Measurements from ENCODE around the gene ARHGEF1. TPM values are rescaled to one million over a fixed set of nuclear protein-coding genes. Genes with fewer than 3 reads are reported as not detected.

ARHGEF1 gene
- total and polyA plus RNA-seq, 11 donors: 22.8 to 89.2 (median 28.0) TPM

DNA sequence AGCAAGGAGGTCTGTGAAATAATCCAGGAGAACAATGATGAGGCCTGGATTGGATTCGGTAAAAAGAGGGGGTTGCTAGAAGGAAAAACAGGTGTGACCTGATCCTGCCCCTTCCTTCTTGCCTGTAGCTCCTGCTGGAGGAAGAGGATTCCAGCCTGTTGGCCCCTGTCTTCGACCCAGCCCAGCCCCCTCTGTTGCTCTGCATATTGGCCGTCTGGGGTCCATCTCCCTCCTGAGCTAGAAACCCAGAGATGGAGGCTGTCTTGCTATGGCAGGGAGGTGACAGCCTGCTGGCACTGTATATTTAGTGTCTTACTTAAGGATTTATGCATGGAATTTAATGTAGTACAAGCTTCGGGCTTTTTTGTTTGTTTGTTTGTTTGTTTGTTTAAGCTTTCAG, 31.5 kb upstream of the ARHGEF1 start:
- H3K36me3 ChIP-seq: no peaks in the 10 kb centered on the region
- H3K9me3 ChIP-seq: no peaks in the 10 kb centered on the region
- peaks cover 0 to 15% (median 0%) of the 10 kb centered on the region in 9 donors for H3K27me3 ChIP-seq
- H3K4me1 ChIP-seq: no peaks in the 10 kb centered on the region
- TF ChIP-seq, protein P1, sequence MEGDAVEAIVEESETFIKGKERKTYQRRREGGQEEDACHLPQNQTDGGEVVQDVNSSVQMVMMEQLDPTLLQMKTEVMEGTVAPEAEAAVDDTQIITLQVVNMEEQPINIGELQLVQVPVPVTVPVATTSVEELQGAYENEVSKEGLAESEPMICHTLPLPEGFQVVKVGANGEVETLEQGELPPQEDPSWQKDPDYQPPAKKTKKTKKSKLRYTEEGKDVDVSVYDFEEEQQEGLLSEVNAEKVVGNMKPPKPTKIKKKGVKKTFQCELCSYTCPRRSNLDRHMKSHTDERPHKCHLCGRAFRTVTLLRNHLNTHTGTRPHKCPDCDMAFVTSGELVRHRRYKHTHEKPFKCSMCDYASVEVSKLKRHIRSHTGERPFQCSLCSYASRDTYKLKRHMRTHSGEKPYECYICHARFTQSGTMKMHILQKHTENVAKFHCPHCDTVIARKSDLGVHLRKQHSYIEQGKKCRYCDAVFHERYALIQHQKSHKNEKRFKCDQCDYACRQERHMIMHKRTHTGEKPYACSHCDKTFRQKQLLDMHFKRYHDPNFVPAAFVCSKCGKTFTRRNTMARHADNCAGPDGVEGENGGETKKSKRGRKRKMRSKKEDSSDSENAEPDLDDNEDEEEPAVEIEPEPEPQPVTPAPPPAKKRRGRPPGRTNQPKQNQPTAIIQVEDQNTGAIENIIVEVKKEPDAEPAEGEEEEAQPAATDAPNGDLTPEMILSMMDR (IDR thresholded peaks at IDR 0.05): no peak
- TF ChIP-seq POLR2A (IDR thresholded peaks at IDR 0.05): no peak
- WGBS, 4 donors: 29 to 38% (median 36%) methylated on average over 4 of the region's 4 CpGs
- DNase-seq (no peak), ATAC-seq (no peak)
- H3K4me3 ChIP-seq: no peak overlapping the region
- intact Hi-C loops (cut with DNase I): no loop called here
- H3K27ac ChIP-seq: no peak overlapping the region

DNA sequence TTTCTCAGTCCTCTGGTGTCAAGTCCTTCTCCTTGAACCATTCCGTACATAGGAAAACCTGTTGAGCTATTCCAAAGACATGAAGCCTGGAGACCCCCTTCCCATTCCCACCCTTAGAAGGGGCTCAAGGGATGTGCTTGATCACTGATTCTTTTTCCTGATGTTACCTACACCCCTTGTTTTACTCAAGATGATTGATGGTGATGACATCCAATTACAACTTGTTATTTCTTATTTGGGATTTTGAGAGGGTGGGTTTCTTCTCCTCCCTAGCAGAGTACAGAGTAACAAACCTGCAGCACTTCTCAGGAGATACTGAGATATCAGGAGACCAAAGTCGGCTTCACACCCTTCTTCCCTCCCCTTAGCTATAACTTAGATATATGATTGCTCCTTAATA, 29.6 kb upstream of the ARHGEF1 start:
- H3K4me1 ChIP-seq: no peaks in the 10 kb centered on the region
- H3K36me3 ChIP-seq: no peaks in the 10 kb centered on the region
- H3K27me3 ChIP-seq: peaks cover 0 to 11% (median 0%) of the 10 kb centered on the region in 9 donors
- intact Hi-C loops (cut with DNase I): no loop called here
- no peak overlapping the region for H3K4me3 ChIP-seq
- no peak overlapping the region for H3K27ac ChIP-seq
- no peak for DNase-seq
- no peak for TF ChIP-seq POLR2A (IDR thresholded peaks at IDR 0.05)
- TF ChIP-seq, protein P1 (IDR thresholded peaks at IDR 0.05): no peak
- WGBS, 4 donors: 43 to 93% (median 69%) methylated on average over 2 of the region's 2 CpGs
- H3K9me3 ChIP-seq: no peaks in the 10 kb centered on the region
- no peak for ATAC-seq

DNA sequence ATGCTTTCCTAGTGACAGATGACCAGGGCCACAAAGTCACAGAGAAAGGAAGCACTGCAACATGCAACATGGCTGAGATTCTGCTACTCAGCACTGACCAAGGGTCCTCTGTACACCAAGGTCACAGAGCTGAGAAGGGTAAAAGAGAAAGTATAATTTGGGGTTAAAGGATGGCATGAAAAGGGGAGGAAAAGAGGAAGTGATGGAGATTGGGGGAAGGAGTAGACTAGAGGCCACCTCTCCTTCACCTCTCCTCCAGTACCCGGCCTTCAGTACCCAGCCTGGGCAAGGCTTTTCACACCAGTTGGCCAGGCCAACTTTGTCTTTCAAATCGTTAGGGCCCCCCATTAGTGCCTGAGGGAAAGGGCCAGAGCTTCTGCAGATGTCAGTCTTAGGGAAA, 29.2 kb upstream of the ARHGEF1 start:
- Histone ChIP-seq H3K4me1 (no peaks in the 10 kb centered on the region), H3K4me3 (no peak overlapping the region), H3K36me3 (no peaks in the 10 kb centered on the region), H3K9me3 (no peaks in the 10 kb centered on the region), H3K27ac (no peak overlapping the region), H3K27me3 (peaks cover 0 to 11% (median 0%) of the 10 kb centered on the region in 9 donors)
- DNase-seq (no peak), ATAC-seq (no peak)
- intact Hi-C loops (cut with DNase I): no loop called here
- TF ChIP-seq, protein P1 (IDR thresholded peaks at IDR 0.05): no peak
- no peak for TF ChIP-seq POLR2A (IDR thresholded peaks at IDR 0.05)
- WGBS, 4 donors: 48 to 61% (median 60%) methylated on average over 2 of the region's 2 CpGs

DNA sequence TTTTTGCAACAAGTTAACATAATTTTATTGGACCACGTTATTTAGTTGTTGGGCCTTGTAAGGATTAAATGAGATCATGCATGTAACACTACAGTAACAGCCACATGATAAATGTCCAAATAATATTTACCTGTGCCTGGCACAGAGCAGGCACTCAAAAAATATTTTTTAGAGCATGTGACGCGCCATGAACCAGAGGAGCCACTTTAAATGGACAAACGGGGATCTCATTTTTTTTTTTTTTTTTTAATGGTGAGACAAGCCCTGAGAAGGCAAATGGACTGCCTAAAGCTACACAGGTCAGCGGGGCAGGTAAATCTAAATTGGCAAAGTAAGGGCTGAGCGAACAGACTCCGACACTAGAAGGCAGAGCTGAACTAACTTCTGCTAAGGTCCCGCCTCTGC, 23.8 kb upstream of the ARHGEF1 start:
- TF ChIP-seq, protein P1 (IDR thresholded peaks at IDR 0.05): peak in 1 of 12 donors; percentile 58
- TF ChIP-seq POLR2A (IDR thresholded peaks at IDR 0.05): no peak
- ATAC-seq: no peak
- Histone ChIP-seq H3K9me3 (no peaks in the 10 kb centered on the region), H3K4me1 (peaks cover 6 to 41% (median 30%) of the 10 kb centered on the region in 12 donors), H3K27ac (peak overlapping the region in 11 of 12 donors; percentile 11 to 99 (median 96)), H3K36me3 (peaks cover 0 to 36% (median 33%) of the 10 kb centered on the region in 9 donors), H3K27me3 (no peaks in the 10 kb centered on the region), H3K4me3 (peak overlapping the region in 9 of 12 donors; percentile 78 to 94 (median 88))
- intact Hi-C loops (cut with DNase I): loop anchor here in 2 of 10 donors (1.0 kb wide), 1 partner anchor 25 kb away; no protein-coding TSS in a partner anchor
- 5 to 7% (median 7%) methylated on average over 8 of the region's 8 CpGs for WGBS, 4 donors
- DNase-seq: no peak

All from heart left ventricle (tissue), 16 donors.